ENCODE results near the gene SLC50A1.
"Not testable (repeated sequence)": the region's sequence is repeated elsewhere in the genome, so short reads cannot be mapped to it uniquely, and the experiment has no call there.

SLC50A1 gene

GRCh38 chr1:155116113-155116764, 19.4 kb upstream of the SLC50A1 start:
- no peak for DNase-seq (ENCODE audit: low read depth in 1 of 2, low spot score in 1 of 2)

GRCh38 chr1:155117610-155118009, 18.0 kb upstream of the SLC50A1 start:
- DNase-seq (ENCODE audit: low read depth in 1 of 2, low spot score in 1 of 2): no peak

GRCh38 chr1:155118090-155118489, 17.6 kb upstream of the SLC50A1 start:
- DNase-seq (ENCODE audit: low read depth in 1 of 2, low spot score in 1 of 2): not testable (repeated sequence)

GRCh38 chr1:155120253-155120652, 15.4 kb upstream of the SLC50A1 start:
- no peak for DNase-seq (ENCODE audit: low read depth in 1 of 2, low spot score in 1 of 2)

GRCh38 chr1:155121249-155121648, 14.4 kb upstream of the SLC50A1 start:
- DNase-seq (ENCODE audit: low read depth in 1 of 2, low spot score in 1 of 2): no peak

GRCh38 chr1:155122308-155122707, 13.3 kb upstream of the SLC50A1 start:
- DNase-seq (ENCODE audit: low read depth in 1 of 2, low spot score in 1 of 2): no peak

- DNase-seq (ENCODE audit: low read depth in 1 of 2, low spot score in 1 of 2): no peak
These were observed 11.9 kb upstream of the SLC50A1 start for GRCh38 chr1:155123801-155124200.

GRCh38 chr1:155124503-155125463, 10.9 kb upstream of the SLC50A1 start:
- DNase-seq (ENCODE audit: low read depth in 1 of 2, low spot score in 1 of 2): no peak

- DNase-seq (ENCODE audit: low read depth in 1 of 2, low spot score in 1 of 2): no peak
These were observed 10.1 kb upstream of the SLC50A1 start for GRCh38 chr1:155125511-155125945.

- no peak for DNase-seq (ENCODE audit: low read depth in 1 of 2, low spot score in 1 of 2)
These were observed 9.6 kb upstream of the SLC50A1 start for GRCh38 chr1:155125946-155126555.

GRCh38 chr1:155126556-155127104, 9.0 kb upstream of the SLC50A1 start:
- DNase-seq (ENCODE audit: low read depth in 1 of 2, low spot score in 1 of 2): no peak

- no peak for DNase-seq (ENCODE audit: low read depth in 1 of 2, low spot score in 1 of 2)
These were observed 8.3 kb upstream of the SLC50A1 start, which contains the start of gene EFNA1 for GRCh38 chr1:155127105-155127966. Gene EFNA1 (plus strand): TSS chr1:155127876. CDS start chr1:155127978, 102 bp downstream.

GRCh38 chr1:155127967-155128754, 7.5 kb upstream of the SLC50A1 start:
- DNase-seq (ENCODE audit: low read depth in 1 of 2, low spot score in 1 of 2): no peak

GRCh38 chr1:155128755-155129473, 6.7 kb upstream of the SLC50A1 start:
- no peak for DNase-seq (ENCODE audit: low read depth in 1 of 2, low spot score in 1 of 2)

GRCh38 chr1:155130272-155131006, 5.2 kb upstream of the SLC50A1 start:
- no peak for DNase-seq (ENCODE audit: low read depth in 1 of 2, low spot score in 1 of 2)

- DNase-seq (ENCODE audit: low read depth in 1 of 2, low spot score in 1 of 2): no peak
These were observed 4.4 kb upstream of the SLC50A1 start for GRCh38 chr1:155131285-155131684.

- no peak for DNase-seq (ENCODE audit: low read depth in 1 of 2, low spot score in 1 of 2)
These were observed 3.8 kb upstream of the SLC50A1 start for GRCh38 chr1:155131856-155132255.

- no peak for DNase-seq (ENCODE audit: low read depth in 1 of 2, low spot score in 1 of 2)
These were observed 1.8 kb upstream of the SLC50A1 start for GRCh38 chr1:155133799-155134281.
